Endodermal cell (in vitro differentiated cells): ENCODE data around the gene SMARCA4. TPM values are rescaled to one million over a fixed set of nuclear protein-coding genes. Genes with fewer than 3 reads are reported as not detected.

Source experiments
- DNase-seq: peaks from one replicate; pipeline ENCODE4 v3.0.0-alpha.2; 2017
- H3K27ac ChIP-seq: 2 replicates; pipeline ENCODE4 v1.5.1; 2013; ENCODE audit warnings: mild to moderate bottlenecking, low read depth, low read length, moderate library complexity
- H3K27me3 ChIP-seq: 2 replicates; pipeline ENCODE4 v1.6.1; 2013; ENCODE audit warnings: mild to moderate bottlenecking, low read length, moderate library complexity; ENCODE audit not compliant: insufficient read depth, control insufficient read depth, poor library complexity, severe bottlenecking
- H3K36me3 ChIP-seq: 2 replicates; pipeline ENCODE4 v1.7.0; 2013; ENCODE audit warnings: mild to moderate bottlenecking, low read length, moderate library complexity; ENCODE audit not compliant: control insufficient read depth, insufficient read depth
- H3K4me1 ChIP-seq: one replicate; pipeline ENCODE4 v1.7.0; 2013; ENCODE audit warnings: low read length; ENCODE audit not compliant: control insufficient read depth, insufficient read depth
- H3K4me3 ChIP-seq: 2 replicates; pipeline ENCODE4 v1.5.1; 2013; ENCODE audit warnings: mild to moderate bottlenecking, low read length, moderate library complexity
- H3K9ac ChIP-seq: 2 replicates; pipeline ENCODE4 v1.6.1; 2013; ENCODE audit warnings: mild to moderate bottlenecking, low read length, moderate library complexity; ENCODE audit not compliant: poor library complexity, severe bottlenecking; ENCODE audit errors: extremely low read depth
- H3K9me3 ChIP-seq: 2 replicates; pipeline ENCODE4 v1.6.1; 2013; ENCODE audit warnings: mild to moderate bottlenecking, low read length, moderate library complexity; ENCODE audit not compliant: control insufficient read depth
- H3K27ac Mint-ChIP-seq: 2 replicates; pipeline ENCODE4 v1.8.0; 2020; ENCODE audit warnings: mixed read lengths
- H3K27me3 Mint-ChIP-seq: 2 replicates; pipeline ENCODE4 v1.8.0; 2021; ENCODE audit warnings: mild to moderate bottlenecking, mixed read lengths; ENCODE audit not compliant: insufficient read depth
- H3K36me3 Mint-ChIP-seq: 2 replicates; pipeline ENCODE4 v1.8.0; 2020; ENCODE audit warnings: low read depth, mixed read lengths
- H3K4me1 Mint-ChIP-seq: 2 replicates; pipeline ENCODE4 v1.8.0; 2020; ENCODE audit warnings: mixed read lengths
- H3K4me3 Mint-ChIP-seq: 2 replicates; pipeline ENCODE4 v1.8.0; 2020; ENCODE audit warnings: mild to moderate bottlenecking, moderate library complexity, mixed read lengths
- H3K9me3 Mint-ChIP-seq: 2 replicates; pipeline ENCODE4 v1.8.0; 2020; ENCODE audit warnings: mild to moderate bottlenecking, mixed read lengths
- WGBS, 2 experiments: methylation state at CpG; one replicate each; pipeline versions ENCODE4 v1.1.5 to v1.1.7; 2013; ENCODE audit warnings: missing lambda C conversion rate in 2 of 2, mixed read lengths in 1 of 2; ENCODE audit not compliant: insufficient coverage in 1 of 2, insufficient read length in 1 of 2; 5-methylcytosine and 5-hydroxymethylcytosine counted together
- total RNA-seq, 2 donors: library from RNA; stranded (reverse); fragmentation: NEBNext Ultra II Directional in 1 of 2; extraction: Animal tissue kit (Norgen Biotek cat#: 25700) in 1 of 2; gene quantifications; 2 replicates in 1 of 2; 3 replicates in 1 of 2; pipeline ENCODE4 v1.2.1, GENCODE V29; 2021
- TF ChIP-seq, protein P1 (sequence below): fragments of 200-600 bp; sonication (generic); conservative IDR thresholded peaks from 2 replicates; pipeline ENCODE4 v1.5.0; 2021; ENCODE audit warnings: antibody characterized with exemption, mild to moderate bottlenecking

SMARCA4 gene
- total RNA-seq, 2 donors from 2014 or later, result 290 to 292 TPM

DNA sequence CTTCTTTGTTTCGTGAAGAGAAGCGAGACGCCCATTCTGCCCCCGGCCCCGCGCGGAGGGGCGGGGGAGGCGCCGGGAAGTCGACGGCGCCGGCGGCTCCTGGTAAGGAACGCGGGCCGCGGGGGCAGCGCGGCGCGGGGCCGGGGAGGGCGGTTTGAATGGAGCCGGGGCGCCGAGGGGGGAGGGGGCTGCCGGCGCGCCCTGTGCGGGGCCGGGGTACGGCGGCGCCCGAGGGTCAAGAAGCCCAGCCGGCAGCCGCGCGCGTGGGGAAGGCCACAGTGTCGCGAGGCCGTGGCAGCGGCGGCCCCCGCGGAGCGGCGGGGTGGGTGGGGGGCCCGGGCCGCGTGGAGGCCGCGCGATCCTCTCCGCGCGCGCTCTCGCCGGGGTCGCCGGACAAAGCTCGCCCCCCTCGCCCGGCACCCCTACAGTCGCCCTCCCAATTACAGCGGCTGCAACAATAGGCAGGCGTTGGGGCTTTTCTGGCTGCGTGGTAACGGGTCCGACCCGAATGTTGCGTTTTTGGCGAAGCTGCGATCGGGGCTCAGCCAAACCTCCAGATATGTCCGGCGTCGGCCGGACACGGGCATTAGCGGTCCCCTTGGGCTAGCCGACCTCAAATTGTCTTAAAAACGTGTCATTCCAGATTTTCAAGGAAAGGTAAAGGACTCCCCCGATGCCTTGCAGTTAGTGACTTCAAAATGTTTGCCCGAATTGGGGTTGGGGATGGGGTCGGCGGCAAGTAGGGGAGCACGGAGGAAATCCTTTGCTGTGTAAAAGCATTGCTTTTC, 437 bp downstream of the SMARCA4 start:
- TF ChIP-seq, protein P1, sequence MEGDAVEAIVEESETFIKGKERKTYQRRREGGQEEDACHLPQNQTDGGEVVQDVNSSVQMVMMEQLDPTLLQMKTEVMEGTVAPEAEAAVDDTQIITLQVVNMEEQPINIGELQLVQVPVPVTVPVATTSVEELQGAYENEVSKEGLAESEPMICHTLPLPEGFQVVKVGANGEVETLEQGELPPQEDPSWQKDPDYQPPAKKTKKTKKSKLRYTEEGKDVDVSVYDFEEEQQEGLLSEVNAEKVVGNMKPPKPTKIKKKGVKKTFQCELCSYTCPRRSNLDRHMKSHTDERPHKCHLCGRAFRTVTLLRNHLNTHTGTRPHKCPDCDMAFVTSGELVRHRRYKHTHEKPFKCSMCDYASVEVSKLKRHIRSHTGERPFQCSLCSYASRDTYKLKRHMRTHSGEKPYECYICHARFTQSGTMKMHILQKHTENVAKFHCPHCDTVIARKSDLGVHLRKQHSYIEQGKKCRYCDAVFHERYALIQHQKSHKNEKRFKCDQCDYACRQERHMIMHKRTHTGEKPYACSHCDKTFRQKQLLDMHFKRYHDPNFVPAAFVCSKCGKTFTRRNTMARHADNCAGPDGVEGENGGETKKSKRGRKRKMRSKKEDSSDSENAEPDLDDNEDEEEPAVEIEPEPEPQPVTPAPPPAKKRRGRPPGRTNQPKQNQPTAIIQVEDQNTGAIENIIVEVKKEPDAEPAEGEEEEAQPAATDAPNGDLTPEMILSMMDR, result no peak
- Mint-ChIP-seq H3K4me3 (peak overlapping the region; percentile 96), H3K27me3 (no peaks in the 10 kb centered on the region), H3K36me3 (peaks cover 14% of the 10 kb centered on the region), H3K4me1 (peaks cover 11% of the 10 kb centered on the region), H3K9me3 (no peaks in the 10 kb centered on the region), H3K27ac (peak overlapping the region; percentile 97)
- DNase-seq, result peak; percentile 73
- Histone ChIP-seq H3K27me3 (no peaks in the 10 kb centered on the region), H3K9ac (peak overlapping the region; percentile 94), H3K4me1 (no peaks in the 10 kb centered on the region), H3K4me3 (peak overlapping the region; percentile 99), H3K9me3 (no peaks in the 10 kb centered on the region), H3K36me3 (peaks cover 10% of the 10 kb centered on the region), H3K27ac (peak overlapping the region; percentile 96)
- WGBS, 2 experiments, result 0% methylated on average over 27 to 92 of the region's 92 CpGs

DNA sequence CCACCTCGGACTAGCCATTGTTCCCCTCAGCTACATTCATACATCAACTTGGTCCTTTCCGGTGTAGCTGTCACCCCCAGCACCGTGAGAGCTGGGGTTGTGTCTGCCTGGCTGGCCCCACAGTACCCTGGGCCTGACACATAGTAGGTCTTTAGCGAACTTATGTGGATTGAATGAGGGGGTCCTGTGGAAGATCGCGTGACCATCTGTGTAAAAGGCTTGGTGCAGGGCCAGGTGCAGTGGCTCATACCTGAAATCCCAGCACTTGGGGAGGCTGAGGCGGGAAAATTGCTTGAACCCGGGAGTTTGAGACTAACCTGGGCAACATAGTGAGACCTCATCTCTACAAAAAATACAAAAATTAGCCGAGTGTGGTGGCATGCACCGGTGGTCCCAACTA, 2.0 kb downstream of the SMARCA4 start:
- H3K27me3 ChIP-seq, result no peaks in the 10 kb centered on the region
- 95 to 96% methylated on average over 6 to 10 of the region's 10 CpGs for WGBS, 2 experiments
- no peaks in the 10 kb centered on the region for H3K4me1 ChIP-seq
- no peak overlapping the region for H3K9ac ChIP-seq
- TF ChIP-seq, protein P1, result no peak
- peaks cover 15% of the 10 kb centered on the region for H3K4me1 Mint-ChIP-seq
- H3K4me3 Mint-ChIP-seq, result peak overlapping the region; percentile 96
- H3K9me3 Mint-ChIP-seq, result no peaks in the 10 kb centered on the region
- H3K36me3 Mint-ChIP-seq, result peaks cover 14% of the 10 kb centered on the region
- H3K4me3 ChIP-seq, result peak overlapping the region; percentile 99
- H3K27me3 Mint-ChIP-seq, result no peaks in the 10 kb centered on the region
- no peak overlapping the region for H3K27ac ChIP-seq
- H3K27ac Mint-ChIP-seq, result peak overlapping the region; percentile 85
- no peak for DNase-seq
- H3K9me3 ChIP-seq, result no peaks in the 10 kb centered on the region
- peaks cover 10% of the 10 kb centered on the region for H3K36me3 ChIP-seq

DNA sequence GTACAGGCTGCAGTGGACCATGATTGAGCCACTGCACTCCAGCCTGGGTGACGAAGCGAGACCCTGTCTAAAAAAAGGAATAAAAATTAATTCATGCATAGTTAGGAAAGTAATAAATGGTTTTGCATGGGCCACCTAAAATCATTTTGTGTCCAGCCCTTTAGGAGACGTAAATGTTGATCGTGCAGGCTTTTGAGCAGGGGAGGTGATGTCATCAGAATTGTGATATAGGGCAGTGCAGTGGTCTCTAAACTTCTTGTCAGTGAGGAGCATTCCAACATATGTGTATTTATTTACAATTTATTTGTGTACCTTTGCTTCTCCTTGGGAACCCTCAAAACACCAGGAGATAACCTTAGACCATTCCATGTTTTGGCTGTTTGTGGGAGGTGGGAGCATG, 3.0 kb downstream of the SMARCA4 start:
- Mint-ChIP-seq H3K36me3 (peaks cover 14% of the 10 kb centered on the region), H3K4me1 (peaks cover 21% of the 10 kb centered on the region), H3K27ac (no peak overlapping the region), H3K27me3 (no peaks in the 10 kb centered on the region), H3K4me3 (no peak overlapping the region), H3K9me3 (no peaks in the 10 kb centered on the region)
- TF ChIP-seq, protein P1, result no peak
- Histone ChIP-seq H3K36me3 (peaks cover 10% of the 10 kb centered on the region), H3K9ac (no peak overlapping the region), H3K9me3 (no peaks in the 10 kb centered on the region), H3K4me1 (no peaks in the 10 kb centered on the region), H3K4me3 (no peak overlapping the region), H3K27ac (no peak overlapping the region), H3K27me3 (no peaks in the 10 kb centered on the region)
- WGBS, 2 experiments, result 97 to 100% methylated on average over 2 to 4 of the region's 4 CpGs
- DNase-seq, result no peak
